ENCODE results near the gene CCDC198. TPM values are rescaled to one million over a fixed set of nuclear protein-coding genes. Genes with fewer than 3 reads are reported as not detected.
A peak's percentile ranks its signal among the peaks of the same experiment; 100 is the strongest.

Gene CCDC198
- total RNA-seq, 1 donor from 2014 or later, result 5.8 TPM

DNA sequence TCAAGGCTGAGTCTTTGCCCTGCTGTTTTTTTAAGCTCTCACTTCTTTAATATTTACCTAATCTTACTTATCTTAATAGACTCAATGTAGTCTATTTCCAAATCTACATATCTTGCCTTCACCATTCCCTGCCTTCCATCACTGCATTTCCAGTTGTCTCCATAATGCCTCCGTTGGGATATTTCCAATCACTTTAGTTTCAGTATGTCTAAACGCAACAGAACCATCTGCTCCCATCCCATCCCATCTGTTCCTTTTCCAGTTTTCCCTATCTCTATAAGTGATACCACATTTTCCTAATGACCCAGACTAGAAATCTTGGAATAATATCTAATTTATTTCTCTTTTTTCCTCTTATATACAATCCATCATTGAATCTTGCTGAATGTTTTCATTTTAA, 15.1 kb upstream of the CCDC198 start:
- Histone ChIP-seq H3K36me3 (ENCODE audit: insufficient read depth, low read length) (no peaks in the 10 kb centered on the region), H3K4me2 (ENCODE audit: low read length) (no peak overlapping the region), H3K4me1 (ENCODE audit: insufficient read depth, low read length) (no peaks in the 10 kb centered on the region), H3K9me3 (ENCODE audit: insufficient read depth, low read depth, low read length) (no peaks in the 10 kb centered on the region), H3K4me3 (ENCODE audit: insufficient read depth, low read depth, low read length) (no peak overlapping the region), H3K9ac (ENCODE audit: low read length) (no peak overlapping the region), H2AFZ (ENCODE audit: low read depth, low read length) (no peak overlapping the region), H3K27me3 (ENCODE audit: insufficient read depth, low read length) (no peaks in the 10 kb centered on the region), H4K20me1 (ENCODE audit: insufficient read depth, low read length) (no peaks in the 10 kb centered on the region), H3K27ac (ENCODE audit: low read depth, low read length) (no peak overlapping the region), H3K79me2 (ENCODE audit: insufficient read depth, low read length) (no peaks in the 10 kb centered on the region)
- Mint-ChIP-seq H3K27ac (ENCODE audit: unreplicated experiment) (no peak overlapping the region), H3K4me1 (ENCODE audit: low read depth, unreplicated experiment) (peaks cover 3% of the 10 kb centered on the region), H3K4me3 (ENCODE audit: unreplicated experiment) (no peak overlapping the region), H3K36me3 (ENCODE audit: low read depth, unreplicated experiment) (no peaks in the 10 kb centered on the region), H3K9me3 (ENCODE audit: unreplicated experiment) (no peaks in the 10 kb centered on the region), H3K27me3 (ENCODE audit: low read depth, unreplicated experiment) (no peaks in the 10 kb centered on the region)
- no peak for TF ChIP-seq EZH2 (IDR thresholded peaks at IDR 0.05; ENCODE audit: insufficient read depth, low read length)
- TF ChIP-seq, protein P1, sequence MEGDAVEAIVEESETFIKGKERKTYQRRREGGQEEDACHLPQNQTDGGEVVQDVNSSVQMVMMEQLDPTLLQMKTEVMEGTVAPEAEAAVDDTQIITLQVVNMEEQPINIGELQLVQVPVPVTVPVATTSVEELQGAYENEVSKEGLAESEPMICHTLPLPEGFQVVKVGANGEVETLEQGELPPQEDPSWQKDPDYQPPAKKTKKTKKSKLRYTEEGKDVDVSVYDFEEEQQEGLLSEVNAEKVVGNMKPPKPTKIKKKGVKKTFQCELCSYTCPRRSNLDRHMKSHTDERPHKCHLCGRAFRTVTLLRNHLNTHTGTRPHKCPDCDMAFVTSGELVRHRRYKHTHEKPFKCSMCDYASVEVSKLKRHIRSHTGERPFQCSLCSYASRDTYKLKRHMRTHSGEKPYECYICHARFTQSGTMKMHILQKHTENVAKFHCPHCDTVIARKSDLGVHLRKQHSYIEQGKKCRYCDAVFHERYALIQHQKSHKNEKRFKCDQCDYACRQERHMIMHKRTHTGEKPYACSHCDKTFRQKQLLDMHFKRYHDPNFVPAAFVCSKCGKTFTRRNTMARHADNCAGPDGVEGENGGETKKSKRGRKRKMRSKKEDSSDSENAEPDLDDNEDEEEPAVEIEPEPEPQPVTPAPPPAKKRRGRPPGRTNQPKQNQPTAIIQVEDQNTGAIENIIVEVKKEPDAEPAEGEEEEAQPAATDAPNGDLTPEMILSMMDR (IDR thresholded peaks at IDR 0.05; ENCODE audit: insufficient read depth, low read depth, low read length), result no peak
- FAIRE-seq (no peak), DNase-seq (ENCODE audit: low read depth) (no peak)

DNA sequence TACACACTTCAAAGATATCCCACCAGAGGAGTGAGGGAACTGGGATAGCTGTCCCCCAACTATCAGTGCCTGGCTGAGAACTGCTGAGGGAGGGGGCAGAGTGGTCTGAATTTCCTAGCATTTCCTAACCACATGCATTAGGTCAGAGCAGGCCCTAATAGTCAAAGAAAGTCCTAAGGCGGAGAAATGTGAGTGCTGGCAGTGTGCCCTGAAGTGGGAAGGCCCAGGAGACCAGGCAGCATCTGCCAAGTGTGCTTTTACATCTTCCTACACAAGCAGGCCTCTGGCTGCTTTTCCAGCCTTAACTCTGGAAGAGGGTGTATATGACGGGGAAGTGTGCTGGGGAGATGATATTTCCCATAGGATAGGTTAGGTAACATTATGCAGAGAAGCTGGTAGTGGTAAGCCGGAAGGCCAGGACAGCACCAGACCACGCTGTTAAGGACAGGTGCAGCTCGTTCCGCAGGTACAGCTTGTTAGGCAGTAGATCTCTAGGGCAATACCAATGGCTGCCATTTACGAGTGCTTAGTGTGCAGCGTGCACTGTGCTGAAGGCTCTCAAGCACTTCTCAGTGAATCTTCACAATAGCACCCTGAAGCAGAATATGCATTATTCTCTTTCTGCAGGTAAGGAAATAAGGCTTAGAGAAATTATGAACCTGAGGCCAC, 9.1 kb upstream of the CCDC198 start:
- TF ChIP-seq EZH2 (IDR thresholded peaks at IDR 0.05; ENCODE audit: insufficient read depth, low read length), result no peak
- TF ChIP-seq, protein P1 (IDR thresholded peaks at IDR 0.05; ENCODE audit: insufficient read depth, low read depth, low read length), result no peak
- Histone ChIP-seq H2AFZ (ENCODE audit: low read depth, low read length) (no peak overlapping the region), H3K27me3 (ENCODE audit: insufficient read depth, low read length) (no peaks in the 10 kb centered on the region), H3K9me3 (ENCODE audit: insufficient read depth, low read depth, low read length) (no peaks in the 10 kb centered on the region), H3K36me3 (ENCODE audit: insufficient read depth, low read length) (no peaks in the 10 kb centered on the region), H3K4me1 (ENCODE audit: insufficient read depth, low read length) (no peaks in the 10 kb centered on the region), H3K4me2 (ENCODE audit: low read length) (no peak overlapping the region), H3K4me3 (ENCODE audit: insufficient read depth, low read depth, low read length) (no peak overlapping the region), H3K9ac (ENCODE audit: low read length) (no peak overlapping the region), H3K27ac (ENCODE audit: low read depth, low read length) (no peak overlapping the region), H3K79me2 (ENCODE audit: insufficient read depth, low read length) (no peaks in the 10 kb centered on the region), H4K20me1 (ENCODE audit: insufficient read depth, low read length) (no peaks in the 10 kb centered on the region)
- no peak overlapping the region for H3K4me3 Mint-ChIP-seq (ENCODE audit: unreplicated experiment)
- no peaks in the 10 kb centered on the region for H3K36me3 Mint-ChIP-seq (ENCODE audit: low read depth, unreplicated experiment)
- FAIRE-seq (no peak), DNase-seq (ENCODE audit: low read depth) (peak; percentile 53)
- H3K27ac Mint-ChIP-seq (ENCODE audit: unreplicated experiment), result no peak overlapping the region
- no peaks in the 10 kb centered on the region for H3K9me3 Mint-ChIP-seq (ENCODE audit: unreplicated experiment)
- no peaks in the 10 kb centered on the region for H3K27me3 Mint-ChIP-seq (ENCODE audit: low read depth, unreplicated experiment)
- H3K4me1 Mint-ChIP-seq (ENCODE audit: low read depth, unreplicated experiment), result no peaks in the 10 kb centered on the region

DNA sequence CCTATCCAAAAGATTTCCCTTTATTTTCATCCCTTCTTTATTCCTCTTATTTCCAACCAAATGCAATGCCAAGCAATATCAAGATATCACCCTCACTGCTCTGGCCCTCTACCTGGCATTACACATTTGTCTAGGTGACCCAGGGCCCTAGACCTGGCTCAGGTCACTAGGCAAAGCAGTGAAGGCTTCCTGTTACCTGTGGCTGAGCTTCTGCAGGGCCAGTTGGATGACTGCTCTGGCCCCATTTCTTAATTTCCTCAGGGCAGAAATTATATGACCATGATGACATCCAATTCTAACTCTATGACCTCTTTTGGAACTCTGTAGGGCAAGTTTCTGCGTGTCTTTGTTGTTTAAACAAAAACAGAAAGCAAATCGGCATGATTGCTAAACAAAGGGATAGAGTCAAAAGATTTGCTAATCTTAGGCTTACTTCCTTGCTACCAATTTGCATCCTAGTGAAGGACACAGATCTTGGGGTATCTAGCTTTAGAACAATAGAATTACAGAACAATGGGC, 7.4 kb upstream of the CCDC198 start:
- no peak for DNase-seq (ENCODE audit: low read depth)
- no peaks in the 10 kb centered on the region for H3K9me3 ChIP-seq (ENCODE audit: insufficient read depth, low read depth, low read length)
- Mint-ChIP-seq H3K36me3 (ENCODE audit: low read depth, unreplicated experiment) (no peaks in the 10 kb centered on the region), H3K9me3 (ENCODE audit: unreplicated experiment) (no peaks in the 10 kb centered on the region), H3K27me3 (ENCODE audit: low read depth, unreplicated experiment) (no peaks in the 10 kb centered on the region), H3K4me3 (ENCODE audit: unreplicated experiment) (no peak overlapping the region), H3K4me1 (ENCODE audit: low read depth, unreplicated experiment) (no peaks in the 10 kb centered on the region), H3K27ac (ENCODE audit: unreplicated experiment) (no peak overlapping the region)
- H3K79me2 ChIP-seq (ENCODE audit: insufficient read depth, low read length), result no peaks in the 10 kb centered on the region
- no peak for TF ChIP-seq EZH2 (IDR thresholded peaks at IDR 0.05; ENCODE audit: insufficient read depth, low read length)
- TF ChIP-seq, protein P1 (IDR thresholded peaks at IDR 0.05; ENCODE audit: insufficient read depth, low read depth, low read length), result no peak
- no peak for FAIRE-seq
- H3K4me1 ChIP-seq (ENCODE audit: insufficient read depth, low read length), result no peaks in the 10 kb centered on the region
- H3K27ac ChIP-seq (ENCODE audit: low read depth, low read length), result no peak overlapping the region
- H3K27me3 ChIP-seq (ENCODE audit: insufficient read depth, low read length), result no peaks in the 10 kb centered on the region
- no peaks in the 10 kb centered on the region for H4K20me1 ChIP-seq (ENCODE audit: insufficient read depth, low read length)
- no peaks in the 10 kb centered on the region for H3K36me3 ChIP-seq (ENCODE audit: insufficient read depth, low read length)
- no peak overlapping the region for H2AFZ ChIP-seq (ENCODE audit: low read depth, low read length)
- no peak overlapping the region for H3K4me3 ChIP-seq (ENCODE audit: insufficient read depth, low read depth, low read length)
- H3K9ac ChIP-seq (ENCODE audit: low read length), result no peak overlapping the region
- H3K4me2 ChIP-seq (ENCODE audit: low read length), result no peak overlapping the region

All from astrocyte (in vitro differentiated cells and primary cell).